CD4-positive, alpha-beta T cell treated with Interferon alpha-2 for 1 hour (primary cell): Measurements from ENCODE around the gene RAB11A.

Experiments used
- DNase-seq, 2 donors: peaks; one replicate each; pipeline ENCODE4 v3.0.0-alpha.2; 2020 to 2022

RAB11A gene

GRCh38 chr15:65869126-65869953 lies at the start of gene RAB11A:
TSS of gene RAB11A (plus strand) at chr15:65869491. CDS start at chr15:65869586, 95 bp downstream.
- DNase-seq, result peak; percentile 95 to 96

GRCh38 chr15:65819563-65819960 lies 49.7 kb upstream of the RAB11A start:
- DNase-seq, result no peak

GRCh38 chr15:65821070-65821469 lies 48.2 kb upstream of the RAB11A start:
- DNase-seq, result no peak

GRCh38 chr15:65822316-65822715 lies 47.0 kb upstream of the RAB11A start:
- DNase-seq, result no peak

GRCh38 chr15:65824031-65824743 lies 45.1 kb upstream of the RAB11A start:
- DNase-seq, result peak in 1 of 2 donors; percentile 31

GRCh38 chr15:65824941-65825544 lies 44.2 kb upstream of the RAB11A start:
- no peak for DNase-seq

GRCh38 chr15:65827065-65827464 lies 42.2 kb upstream of the RAB11A start:
- DNase-seq, result peak in 1 of 2 donors; percentile 48

GRCh38 chr15:65828585-65828984 lies 40.7 kb upstream of the RAB11A start:
- DNase-seq, result peak; percentile 52 to 84

GRCh38 chr15:65829130-65829764 lies 40.0 kb upstream of the RAB11A start:
- peak; percentile 44 to 78 for DNase-seq

GRCh38 chr15:65832549-65833364 lies 36.5 kb upstream of the RAB11A start:
- peak; percentile 73 to 86 for DNase-seq

GRCh38 chr15:65833501-65834205 lies 35.6 kb upstream of the RAB11A start:
- peak in 1 of 2 donors; percentile 32 for DNase-seq

- no peak for DNase-seq
Observed at GRCh38 chr15:65834603-65835282, 34.5 kb upstream of the RAB11A start.

GRCh38 chr15:65835447-65835846 lies 33.8 kb upstream of the RAB11A start:
- no peak for DNase-seq

- no peak for DNase-seq
Observed at GRCh38 chr15:65836665-65837064, 32.6 kb upstream of the RAB11A start.

- no peak for DNase-seq
Observed at GRCh38 chr15:65837301-65838294, 31.7 kb upstream of the RAB11A start.

GRCh38 chr15:65839354-65839901 lies 29.9 kb upstream of the RAB11A start:
- no peak for DNase-seq

- no peak for DNase-seq
Observed at GRCh38 chr15:65839985-65840384, 29.3 kb upstream of the RAB11A start.

- DNase-seq, result no peak
Observed at GRCh38 chr15:65841121-65841930, 28.0 kb upstream of the RAB11A start.
